ENCODE results near the gene SEC23A.
A peak's percentile ranks its signal among the peaks of the same experiment; 100 is the strongest.

SEC23A gene

GRCh38 chr14:38989922-38990546 lies 113.0 kb downstream of the SEC23A start:
- no peak overlapping the region for H3K4me3 ChIP-seq (ENCODE audit: control insufficient read depth, low read depth, low read length)
- TF ChIP-seq CTCF (conservative IDR thresholded peaks at IDR 0.05; ENCODE audit: control insufficient read depth, insufficient read depth, low read depth, low read length), result no peak
- DNase-seq (ENCODE audit: low read depth), result peak; percentile 10

- no peak overlapping the region for H3K4me3 ChIP-seq (ENCODE audit: control insufficient read depth, low read depth, low read length)
- no peak for TF ChIP-seq CTCF (conservative IDR thresholded peaks at IDR 0.05; ENCODE audit: control insufficient read depth, insufficient read depth, low read depth, low read length)
Observed at GRCh38 chr14:38987781-38988180, 115.3 kb downstream of the SEC23A start.

GRCh38 chr14:38982837-38983236 lies 120.2 kb downstream of the SEC23A start:
- no peak for DNase-seq (ENCODE audit: low read depth)
- H3K4me3 ChIP-seq (ENCODE audit: control insufficient read depth, low read depth, low read length), result no peak overlapping the region
- TF ChIP-seq CTCF (conservative IDR thresholded peaks at IDR 0.05; ENCODE audit: control insufficient read depth, insufficient read depth, low read depth, low read length), result no peak

More at GRCh38 chr14:38987781-38988180, 115.3 kb downstream of the SEC23A start:
- DNase-seq (ENCODE audit: low read depth), result no peak

- TF ChIP-seq CTCF (conservative IDR thresholded peaks at IDR 0.05; ENCODE audit: control insufficient read depth, insufficient read depth, low read depth, low read length), result no peak
- H3K4me3 ChIP-seq (ENCODE audit: control insufficient read depth, low read depth, low read length), result no peak overlapping the region
- no peak for DNase-seq (ENCODE audit: low read depth)
Observed at GRCh38 chr14:38982278-38982677, 120.8 kb downstream of the SEC23A start.
